ENCODE results near the gene PFN1. TPM values are rescaled to one million over a fixed set of nuclear protein-coding genes. Genes with fewer than 3 reads are reported as not detected.

Gene PFN1
- total RNA-seq, 1 donor from 2014 or later: 1,046 TPM

DNA sequence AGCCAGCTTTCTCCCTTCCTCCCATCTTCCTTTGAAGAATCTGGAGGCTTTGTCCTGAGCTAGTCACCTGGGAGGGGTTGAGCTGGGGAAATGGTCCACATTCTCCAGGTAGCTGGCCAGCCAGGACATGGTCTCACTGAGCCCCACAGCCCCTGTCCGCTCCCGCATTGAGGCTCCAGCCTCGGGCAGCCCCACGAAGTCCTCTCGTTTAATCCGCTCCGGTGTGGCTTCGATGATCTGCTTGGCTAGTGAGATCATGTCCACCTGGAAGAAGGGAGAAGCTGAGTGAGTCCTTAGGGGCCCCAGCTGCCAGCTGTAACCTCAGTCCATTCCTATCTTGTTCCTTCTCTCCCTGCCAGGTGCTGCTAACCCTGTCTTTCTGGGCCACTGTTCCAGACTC is 21.9 kb upstream of the PFN1 start:
- H3K36me3 ChIP-seq: peaks cover 22 to 43% of the 10 kb centered on the region in 2 donors
- peak overlapping the region; percentile 58 to 94 for H3K27ac ChIP-seq
- no peaks in the 10 kb centered on the region for H3K9me3 ChIP-seq
- peaks cover 9 to 25% of the 10 kb centered on the region in 2 donors for H3K4me1 ChIP-seq
- intact Hi-C loops (cut with DNase I): no loop called here
- DNase-seq (ENCODE audit: low spot score in 2 of 2): no peak
- no peak overlapping the region for H3K4me3 ChIP-seq
- TF ChIP-seq, protein P1, sequence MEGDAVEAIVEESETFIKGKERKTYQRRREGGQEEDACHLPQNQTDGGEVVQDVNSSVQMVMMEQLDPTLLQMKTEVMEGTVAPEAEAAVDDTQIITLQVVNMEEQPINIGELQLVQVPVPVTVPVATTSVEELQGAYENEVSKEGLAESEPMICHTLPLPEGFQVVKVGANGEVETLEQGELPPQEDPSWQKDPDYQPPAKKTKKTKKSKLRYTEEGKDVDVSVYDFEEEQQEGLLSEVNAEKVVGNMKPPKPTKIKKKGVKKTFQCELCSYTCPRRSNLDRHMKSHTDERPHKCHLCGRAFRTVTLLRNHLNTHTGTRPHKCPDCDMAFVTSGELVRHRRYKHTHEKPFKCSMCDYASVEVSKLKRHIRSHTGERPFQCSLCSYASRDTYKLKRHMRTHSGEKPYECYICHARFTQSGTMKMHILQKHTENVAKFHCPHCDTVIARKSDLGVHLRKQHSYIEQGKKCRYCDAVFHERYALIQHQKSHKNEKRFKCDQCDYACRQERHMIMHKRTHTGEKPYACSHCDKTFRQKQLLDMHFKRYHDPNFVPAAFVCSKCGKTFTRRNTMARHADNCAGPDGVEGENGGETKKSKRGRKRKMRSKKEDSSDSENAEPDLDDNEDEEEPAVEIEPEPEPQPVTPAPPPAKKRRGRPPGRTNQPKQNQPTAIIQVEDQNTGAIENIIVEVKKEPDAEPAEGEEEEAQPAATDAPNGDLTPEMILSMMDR (IDR thresholded peaks at IDR 0.05): no peak
- no peaks in the 10 kb centered on the region for H3K27me3 ChIP-seq

GRCh38 chr17:4969551-4970173 is 21.3 kb upstream of the PFN1 start:
- Histone ChIP-seq H3K27ac (peak overlapping the region; percentile 58 to 94), H3K4me3 (no peak overlapping the region), H3K27me3 (no peaks in the 10 kb centered on the region), H3K9me3 (no peaks in the 10 kb centered on the region), H3K4me1 (peaks cover 9 to 25% of the 10 kb centered on the region in 2 donors), H3K36me3 (peaks cover 22 to 42% of the 10 kb centered on the region in 2 donors)
- TF ChIP-seq, protein P1 (IDR thresholded peaks at IDR 0.05): no peak
- intact Hi-C loops (cut with DNase I): loop anchor here (5.0 kb wide), 1 partner anchor 827 kb away; the partner anchor contains the start of genes CYB5D2 and ZZEF1
- no peak for DNase-seq (ENCODE audit: low spot score in 2 of 2)

DNA sequence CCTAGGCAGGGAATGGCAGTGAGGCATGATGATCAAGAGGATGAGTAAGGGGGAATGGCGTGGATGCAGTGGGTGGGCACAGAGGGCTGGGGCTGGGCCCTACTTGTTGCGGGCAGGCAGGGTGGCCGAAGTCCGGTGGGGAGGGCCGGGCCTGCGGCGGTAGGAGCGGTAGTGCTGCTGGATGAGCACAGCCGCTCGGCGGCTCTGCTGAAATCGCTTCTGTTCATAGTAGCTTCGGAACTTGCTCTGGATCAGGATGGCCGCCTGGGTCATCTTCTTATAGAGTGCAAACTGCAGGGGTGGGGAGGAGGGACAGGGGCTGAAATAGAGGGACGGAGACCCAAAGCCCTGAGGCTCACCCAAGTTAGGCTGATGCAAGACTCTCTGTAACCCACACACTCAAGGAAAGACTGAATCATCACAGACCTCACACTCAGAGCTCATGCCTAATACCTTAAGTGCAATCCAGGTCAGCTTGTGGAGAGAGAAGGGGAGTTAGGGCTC is 20.8 kb upstream of the PFN1 start:
- TF ChIP-seq, protein P1 (IDR thresholded peaks at IDR 0.05): no peak
- Histone ChIP-seq H3K4me1 (peaks cover 9 to 25% of the 10 kb centered on the region in 2 donors), H3K9me3 (no peaks in the 10 kb centered on the region), H3K36me3 (peaks cover 18 to 40% of the 10 kb centered on the region in 2 donors), H3K27me3 (no peaks in the 10 kb centered on the region), H3K4me3 (peak overlapping the region in 1 of 2 donors; percentile 77), H3K27ac (peak overlapping the region; percentile 94)
- no peak for DNase-seq (ENCODE audit: low spot score in 2 of 2)
- intact Hi-C loops (cut with DNase I): loop anchor here (5.0 kb wide), 1 partner anchor 827 kb away; the partner anchor contains the start of genes CYB5D2 and ZZEF1

GRCh38 chr17:4968486-4969046 is 20.2 kb upstream of the PFN1 start:
- peaks cover 17 to 34% of the 10 kb centered on the region in 2 donors for H3K36me3 ChIP-seq
- intact Hi-C loops (cut with DNase I): loop anchor here (1.0 to 5.0 kb wide), 2 partner anchors 59 to 826 kb away; partner anchors contain the start of genes CYB5D2 and ZZEF1
- peak overlapping the region; percentile 94 for H3K27ac ChIP-seq
- peak overlapping the region; percentile 77 to 78 for H3K4me3 ChIP-seq
- H3K9me3 ChIP-seq: no peaks in the 10 kb centered on the region
- no peak for DNase-seq (ENCODE audit: low spot score in 2 of 2)
- H3K4me1 ChIP-seq: peaks cover 9 to 25% of the 10 kb centered on the region in 2 donors
- no peaks in the 10 kb centered on the region for H3K27me3 ChIP-seq
- TF ChIP-seq, protein P1 (IDR thresholded peaks at IDR 0.05): no peak

DNA sequence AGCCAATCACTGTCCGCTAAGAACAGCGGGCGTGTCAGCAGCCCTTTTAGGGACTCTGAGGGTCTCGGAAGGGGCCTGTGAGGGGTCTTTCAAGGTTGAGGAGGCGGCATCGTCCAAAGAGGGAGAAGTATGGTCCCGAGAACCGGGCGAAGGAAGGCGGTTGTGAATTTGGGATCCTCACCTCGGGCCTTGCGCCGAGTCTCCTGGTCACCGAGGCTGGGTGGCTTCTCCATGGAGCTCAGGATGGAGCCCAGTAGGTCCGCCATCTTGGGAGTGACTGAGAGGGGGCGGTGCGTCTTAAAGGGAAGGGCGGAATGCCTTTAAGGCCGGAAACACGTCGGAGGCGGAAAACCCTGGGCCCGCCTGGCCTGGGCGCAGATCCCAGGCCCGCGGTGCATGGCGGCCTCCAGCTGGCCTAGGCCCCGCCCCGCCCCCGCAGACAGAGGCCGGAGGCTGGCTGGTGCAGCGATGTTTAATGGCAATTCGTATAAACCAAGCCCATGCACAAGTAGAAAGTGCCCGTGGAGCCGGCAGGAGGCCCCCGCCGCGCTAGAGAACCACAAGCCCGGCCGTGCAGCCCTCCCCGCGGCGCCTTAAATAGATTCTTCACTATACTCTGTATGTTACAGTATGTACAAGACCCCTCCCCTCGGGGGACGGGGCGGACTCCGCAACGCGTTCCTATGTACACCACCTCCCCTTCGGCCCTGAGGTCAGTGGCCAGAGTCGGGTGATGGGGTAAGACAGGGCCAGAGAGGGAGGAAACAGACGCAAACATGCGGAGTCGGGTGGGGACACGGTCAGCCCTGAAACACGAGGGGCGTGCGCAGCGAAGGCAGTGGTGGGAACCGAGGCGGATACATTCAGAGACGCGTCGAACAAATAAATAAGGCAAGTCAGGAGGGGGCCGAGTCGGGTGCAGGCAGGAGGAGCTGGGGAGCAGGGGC is 19.5 kb upstream of the PFN1 start, which contains the start of gene SPAG7:
SPAG7 (minus strand) TSS at position 279 of the 947 bp plus-strand sequence; CDS start at position 266, 13 bp downstream.
- TF ChIP-seq, protein P1 (IDR thresholded peaks at IDR 0.05): peak in 1 of 3 experiments; percentile 3
- Histone ChIP-seq H3K36me3 (peaks cover 9 to 27% of the 10 kb centered on the region in 2 donors), H3K9me3 (no peaks in the 10 kb centered on the region), H3K27ac (peak within 1 kb of the TSS; percentile 94), H3K27me3 (no peaks in the 10 kb centered on the region), H3K4me1 (peaks cover 9 to 25% of the 10 kb centered on the region in 2 donors), H3K4me3 (peak within 1 kb of the TSS; percentile 77 to 78)
- DNase-seq (ENCODE audit: low spot score in 2 of 2): peak; percentile 63 to 96
- intact Hi-C loops (cut with DNase I): loop anchor here (1.0 to 5.0 kb wide), 5 partner anchors 20 to 826 kb away; partner anchors contain the start of genes CYB5D2, INCA1, KIF1C and PFN1

Data from ascending aorta (tissue), 2 donors.